VCaP (cell line): Measurements from ENCODE around the gene DTWD1.

ENCODE experiments used
- H3K27ac ChIP-seq: fragments of 450-650 bp; 2 replicates; pipeline ENCODE4 v1.5.1; 2017
- CTCF ChIP-seq: fragments of 450-650 bp; conservative IDR thresholded peaks from 2 replicates; pipeline ENCODE4 v1.5.1; 2017; ENCODE audit warnings: mild to moderate bottlenecking, moderate library complexity

The DTWD1 gene

GRCh38 chr15:49673861-49674260, 53.0 kb downstream of the DTWD1 start:
- no peak overlapping the region for H3K27ac ChIP-seq
- no peak for TF ChIP-seq CTCF

- no peak overlapping the region for H3K27ac ChIP-seq
- TF ChIP-seq CTCF, result no peak
Observed at GRCh38 chr15:49674370-49674769, 53.5 kb downstream of the DTWD1 start.

GRCh38 chr15:49675041-49675440, 54.2 kb downstream of the DTWD1 start:
- no peak for TF ChIP-seq CTCF
- no peak overlapping the region for H3K27ac ChIP-seq

- TF ChIP-seq CTCF, result no peak
- H3K27ac ChIP-seq, result no peak overlapping the region
Observed at GRCh38 chr15:49678655-49679054, 57.8 kb downstream of the DTWD1 start.

- H3K27ac ChIP-seq, result no peak overlapping the region
- TF ChIP-seq CTCF, result no peak
Observed at GRCh38 chr15:49686599-49686998, 65.8 kb downstream of the DTWD1 start.

GRCh38 chr15:49688135-49688790, 67.4 kb downstream of the DTWD1 start:
- H3K27ac ChIP-seq, result no peak overlapping the region
- TF ChIP-seq CTCF, result no peak

GRCh38 chr15:49692514-49693090, 71.8 kb downstream of the DTWD1 start:
- TF ChIP-seq CTCF, result no peak
- no peak overlapping the region for H3K27ac ChIP-seq
